Endothelial cell (in vitro differentiated cells): ENCODE results near the gene MLLT3. TPM values are rescaled to one million over a fixed set of nuclear protein-coding genes. Genes with fewer than 3 reads are reported as not detected.

Experiments used
- DNase-seq: peaks from one replicate; pipeline ENCODE4 v3.0.0; 2021; ENCODE audit warnings: low spot score
- H3K27ac Mint-ChIP-seq: one replicate; pipeline ENCODE4 v1.8.0; 2021; ENCODE audit warnings: mixed read lengths, inconsistent platforms; ENCODE audit not compliant: unreplicated experiment
- H3K27me3 Mint-ChIP-seq: one replicate; pipeline ENCODE4 v1.8.0; 2021; ENCODE audit warnings: mild to moderate bottlenecking, moderate library complexity, mixed read lengths, inconsistent platforms; ENCODE audit not compliant: unreplicated experiment
- H3K36me3 Mint-ChIP-seq: one replicate; pipeline ENCODE4 v1.8.0; 2021; ENCODE audit warnings: mild to moderate bottlenecking, low read depth, mixed read lengths, inconsistent platforms; ENCODE audit not compliant: unreplicated experiment
- H3K4me1 Mint-ChIP-seq: one replicate; pipeline ENCODE4 v1.8.0; 2021; ENCODE audit warnings: mild to moderate bottlenecking, mixed read lengths, inconsistent platforms; ENCODE audit not compliant: unreplicated experiment
- H3K4me3 Mint-ChIP-seq: one replicate; pipeline ENCODE4 v1.8.0; 2021; ENCODE audit warnings: mild to moderate bottlenecking, mixed read lengths, inconsistent platforms; ENCODE audit not compliant: unreplicated experiment
- H3K9me3 Mint-ChIP-seq: one replicate; pipeline ENCODE4 v1.8.0; 2021; ENCODE audit warnings: mixed read lengths, inconsistent platforms; ENCODE audit not compliant: unreplicated experiment
- CTCF ChIP-seq: fragments of 200-600 bp; sonication (generic); IDR thresholded peaks from one replicate; pipeline ENCODE4 v1.5.0; 2021; ENCODE audit warnings: antibody characterized with exemption; ENCODE audit not compliant: unreplicated experiment
- total RNA-seq: library from RNA; stranded (reverse); fragmentation: NEBNext Ultra II Directional; extraction: Animal tissue kit (Norgen Biotek cat#: 25700); gene quantifications from one replicate; pipeline ENCODE4 v1.2.1, GENCODE V29; 2021; ENCODE audit not compliant: unreplicated experiment

MLLT3 gene
- total RNA-seq, 1 donor from 2014 or later, result 25.2 TPM

GRCh38 chr9:20391208-20391607 is 231.1 kb downstream of the MLLT3 start:
- H3K36me3 Mint-ChIP-seq, result no peaks in the 10 kb centered on the region
- peaks cover 18% of the 10 kb centered on the region for H3K4me1 Mint-ChIP-seq
- H3K9me3 Mint-ChIP-seq, result no peaks in the 10 kb centered on the region
- no peaks in the 10 kb centered on the region for H3K27me3 Mint-ChIP-seq
- DNase-seq, result no peak
- no peak overlapping the region for H3K27ac Mint-ChIP-seq
- TF ChIP-seq CTCF, result no peak
- H3K4me3 Mint-ChIP-seq, result no peak overlapping the region

GRCh38 chr9:20390400-20390799 is 231.9 kb downstream of the MLLT3 start:
- Mint-ChIP-seq H3K27ac (no peak overlapping the region), H3K36me3 (no peaks in the 10 kb centered on the region), H3K9me3 (no peaks in the 10 kb centered on the region), H3K4me3 (no peak overlapping the region), H3K4me1 (peaks cover 11% of the 10 kb centered on the region), H3K27me3 (no peaks in the 10 kb centered on the region)
- no peak for TF ChIP-seq CTCF
- DNase-seq, result no peak

- Mint-ChIP-seq H3K4me1 (no peaks in the 10 kb centered on the region), H3K27ac (no peak overlapping the region), H3K27me3 (no peaks in the 10 kb centered on the region), H3K36me3 (no peaks in the 10 kb centered on the region), H3K4me3 (no peak overlapping the region), H3K9me3 (no peaks in the 10 kb centered on the region)
- DNase-seq, result no peak
- TF ChIP-seq CTCF, result no peak
These were observed 235.2 kb downstream of the MLLT3 start for GRCh38 chr9:20387062-20387461.

GRCh38 chr9:20384642-20385041 is 237.7 kb downstream of the MLLT3 start:
- Mint-ChIP-seq H3K9me3 (no peaks in the 10 kb centered on the region), H3K4me3 (no peak overlapping the region), H3K36me3 (no peaks in the 10 kb centered on the region), H3K27me3 (no peaks in the 10 kb centered on the region), H3K27ac (no peak overlapping the region), H3K4me1 (peaks cover 8% of the 10 kb centered on the region)
- DNase-seq, result no peak
- TF ChIP-seq CTCF, result no peak

- H3K4me1 Mint-ChIP-seq, result peaks cover 9% of the 10 kb centered on the region
- H3K27ac Mint-ChIP-seq, result no peak overlapping the region
- no peak for TF ChIP-seq CTCF
- no peaks in the 10 kb centered on the region for H3K36me3 Mint-ChIP-seq
- DNase-seq, result no peak
- H3K4me3 Mint-ChIP-seq, result no peak overlapping the region
- no peaks in the 10 kb centered on the region for H3K9me3 Mint-ChIP-seq
- H3K27me3 Mint-ChIP-seq, result no peaks in the 10 kb centered on the region
These were observed 239.7 kb downstream of the MLLT3 start for GRCh38 chr9:20382460-20383071.
